GM13976 (cell line): Measurements from ENCODE around the gene QSOX2.

Experiments used
- DNase-seq: peaks from one replicate; pipeline ENCODE4 v3.0.0; 2012; ENCODE audit warnings: low spot score
- CTCF ChIP-seq: IDR thresholded peaks from 2 replicates; pipeline ENCODE4 v1.5.1; 2012; ENCODE audit warnings: borderline replicate concordance, mild to moderate bottlenecking; ENCODE audit not compliant: insufficient read depth; ENCODE audit errors: extremely low read depth, missing control alignments, control extremely low read depth
- in situ Hi-C: fragments of 300-500 bp; cut with MboI; formaldehyde crosslinking; loops from one replicate; pipeline ENCODE4 v1.12.0; 2022; ENCODE audit warnings: low sequenced_read_pairs, mixed read lengths, inconsistent platforms; ENCODE audit not compliant: unreplicated experiment

QSOX2 gene

DNA sequence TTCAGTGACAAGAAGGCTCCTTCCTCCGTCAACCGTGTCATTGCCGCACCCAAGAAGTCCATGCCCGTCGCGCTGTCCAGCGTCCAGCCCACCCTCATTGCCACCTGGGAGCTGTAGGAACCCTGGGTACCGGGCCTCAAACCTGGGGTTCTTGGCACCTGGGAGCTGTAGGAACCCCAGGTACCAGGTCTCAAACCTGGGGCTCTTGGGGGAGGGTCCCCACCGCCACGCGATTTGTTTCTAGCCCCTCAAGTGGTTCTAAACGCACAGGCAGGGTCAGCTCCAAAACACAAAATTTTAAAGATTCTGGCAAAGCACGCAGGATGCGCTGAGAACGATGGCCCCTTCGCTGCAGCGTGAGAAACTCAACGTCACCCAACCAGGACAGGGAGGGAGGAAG is 58.4 kb downstream of the QSOX2 start:
- TF ChIP-seq CTCF, result no peak
- no peak for DNase-seq
- in situ Hi-C loops, result no loop called here

GRCh38 chr9:136186386-136186785 is 59.2 kb downstream of the QSOX2 start:
- in situ Hi-C loops, result no loop called here
- no peak for TF ChIP-seq CTCF
- no peak for DNase-seq

DNA sequence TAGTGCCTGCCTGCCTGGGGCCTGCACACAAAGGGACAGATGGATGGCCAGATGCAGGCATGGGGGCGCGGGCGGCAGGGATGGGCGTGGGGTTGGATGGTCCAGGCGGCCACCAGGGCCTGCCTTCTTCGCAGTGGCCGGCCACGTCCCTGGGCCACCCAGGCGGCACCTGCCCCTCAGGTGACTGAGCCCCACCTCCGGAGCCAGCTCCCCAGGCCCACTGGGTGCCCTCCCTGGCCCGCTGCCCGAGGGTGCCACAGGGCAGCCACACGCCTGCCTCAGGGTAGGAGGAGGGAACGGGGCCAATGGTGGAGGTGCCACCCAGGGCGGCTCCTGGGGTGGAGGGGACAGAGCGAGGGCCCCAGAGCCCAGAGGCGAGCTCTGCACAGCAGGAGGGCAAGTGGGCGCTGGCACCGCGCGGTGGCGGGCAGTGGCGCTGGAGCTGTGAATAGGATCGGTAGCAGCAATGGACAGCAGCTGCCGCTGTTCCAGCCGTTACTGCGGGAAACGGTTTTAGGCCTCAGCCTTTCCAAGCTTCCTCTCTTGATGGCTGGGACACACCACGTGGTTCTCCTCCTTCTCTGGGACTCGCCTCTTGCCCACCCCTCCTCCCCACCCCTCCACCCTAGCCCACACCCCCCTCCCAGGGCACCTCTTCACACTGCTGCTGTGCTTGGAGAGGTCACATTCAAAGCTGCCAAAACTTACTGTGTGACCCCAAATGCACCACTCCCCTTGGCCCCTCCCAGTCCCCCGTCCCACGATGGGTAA is 59.8 kb downstream of the QSOX2 start:
- in situ Hi-C loops, result no loop called here
- no peak for TF ChIP-seq CTCF
- DNase-seq, result no peak

GRCh38 chr9:136185066-136185465 is 60.5 kb downstream of the QSOX2 start:
- TF ChIP-seq CTCF, result no peak
- no peak for DNase-seq
- in situ Hi-C loops, result no loop called here

DNA sequence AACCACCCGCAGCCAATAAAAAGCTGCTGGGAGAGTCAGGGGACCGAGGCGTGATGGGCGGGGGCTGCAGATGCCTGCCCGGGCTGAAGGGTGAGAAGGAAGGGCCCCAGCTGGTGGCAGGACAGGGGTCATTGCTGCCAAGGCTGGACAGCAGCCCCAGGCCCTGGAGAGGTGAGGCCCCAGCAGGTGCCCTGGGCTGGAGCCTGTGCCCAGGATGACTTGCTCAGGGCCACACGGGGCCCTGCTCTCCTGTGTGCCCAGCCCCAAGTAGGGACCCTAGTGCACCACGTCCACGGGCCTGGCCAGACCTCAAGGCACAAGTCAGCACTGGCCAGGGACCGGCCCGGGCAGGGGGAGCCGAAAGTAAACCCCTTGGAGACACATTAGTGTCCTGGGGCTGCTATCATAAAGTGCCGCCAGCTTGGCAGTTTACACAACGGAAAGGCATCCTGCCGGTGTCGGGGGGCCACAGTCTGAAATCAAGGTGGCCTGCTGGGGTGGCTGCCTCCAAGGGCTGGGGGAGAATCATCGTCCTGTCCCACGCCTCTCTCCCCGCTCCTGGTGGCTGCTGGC is 62.7 kb downstream of the QSOX2 start:
- TF ChIP-seq CTCF, result no peak
- in situ Hi-C loops, result no loop called here
- no peak for DNase-seq

DNA sequence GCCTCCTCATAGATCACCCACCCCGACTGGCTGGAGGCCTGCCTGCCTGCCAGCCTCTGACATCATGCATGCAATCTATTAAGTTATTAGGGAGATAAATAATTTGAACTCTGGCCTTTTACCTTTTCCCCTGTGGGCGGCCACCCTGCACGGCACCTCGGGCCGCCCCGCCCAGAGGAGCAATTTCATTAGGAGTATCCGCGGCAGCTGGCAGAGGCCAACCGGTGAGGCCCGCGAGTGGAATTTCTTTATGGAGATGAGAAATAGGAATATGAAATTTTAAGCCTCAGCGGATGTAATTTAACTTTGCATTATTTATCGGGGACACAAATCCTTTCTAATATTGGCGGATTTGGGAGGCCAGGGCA is 63.2 kb downstream of the QSOX2 start:
- in situ Hi-C loops, result no loop called here
- no peak for TF ChIP-seq CTCF
- no peak for DNase-seq
